ENCODE data around the gene THBD.

Gene THBD

DNA sequence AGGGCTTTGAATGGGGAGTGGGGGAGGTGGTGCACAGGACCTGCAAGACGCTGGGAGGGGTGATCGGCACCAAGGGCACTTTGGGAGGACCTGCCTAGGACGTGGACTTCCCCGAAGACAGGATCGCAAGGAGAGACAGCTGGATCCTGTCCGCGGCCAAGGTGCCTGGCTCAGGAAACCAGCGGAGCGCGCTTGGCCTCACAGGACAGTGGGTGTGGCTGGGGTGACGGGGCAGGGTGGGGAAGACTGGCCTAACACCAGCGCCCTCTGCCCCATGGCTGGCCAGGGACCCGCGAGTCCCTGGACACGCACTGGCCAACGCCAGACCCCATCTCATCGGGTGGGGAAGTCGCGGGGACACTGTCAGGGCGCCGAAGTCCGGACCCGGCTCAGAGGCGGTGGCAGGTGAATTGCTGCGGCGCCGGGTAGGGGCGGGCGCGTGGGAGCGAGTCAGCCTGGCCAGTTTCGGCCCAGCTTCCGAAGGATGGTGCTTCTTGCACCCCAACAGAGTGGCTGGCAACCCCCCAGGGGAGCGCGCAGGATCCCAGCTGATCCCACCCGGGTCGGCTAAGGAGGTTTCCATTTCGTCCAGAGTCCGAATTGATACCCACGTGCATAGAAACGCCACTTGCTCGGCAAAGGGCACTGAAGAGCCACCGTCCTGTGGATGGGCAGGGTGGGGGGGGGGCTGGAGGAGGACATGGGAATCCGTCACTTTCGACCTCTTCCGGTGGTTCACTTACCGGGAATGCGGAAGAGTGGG is 785 bp upstream of the THBD start:
- no peak for DNase-seq (ENCODE audit: low spot score)
- TF ChIP-seq, protein P1, sequence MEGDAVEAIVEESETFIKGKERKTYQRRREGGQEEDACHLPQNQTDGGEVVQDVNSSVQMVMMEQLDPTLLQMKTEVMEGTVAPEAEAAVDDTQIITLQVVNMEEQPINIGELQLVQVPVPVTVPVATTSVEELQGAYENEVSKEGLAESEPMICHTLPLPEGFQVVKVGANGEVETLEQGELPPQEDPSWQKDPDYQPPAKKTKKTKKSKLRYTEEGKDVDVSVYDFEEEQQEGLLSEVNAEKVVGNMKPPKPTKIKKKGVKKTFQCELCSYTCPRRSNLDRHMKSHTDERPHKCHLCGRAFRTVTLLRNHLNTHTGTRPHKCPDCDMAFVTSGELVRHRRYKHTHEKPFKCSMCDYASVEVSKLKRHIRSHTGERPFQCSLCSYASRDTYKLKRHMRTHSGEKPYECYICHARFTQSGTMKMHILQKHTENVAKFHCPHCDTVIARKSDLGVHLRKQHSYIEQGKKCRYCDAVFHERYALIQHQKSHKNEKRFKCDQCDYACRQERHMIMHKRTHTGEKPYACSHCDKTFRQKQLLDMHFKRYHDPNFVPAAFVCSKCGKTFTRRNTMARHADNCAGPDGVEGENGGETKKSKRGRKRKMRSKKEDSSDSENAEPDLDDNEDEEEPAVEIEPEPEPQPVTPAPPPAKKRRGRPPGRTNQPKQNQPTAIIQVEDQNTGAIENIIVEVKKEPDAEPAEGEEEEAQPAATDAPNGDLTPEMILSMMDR (IDR thresholded peaks at IDR 0.05; ENCODE audit: poor library complexity, severe bottlenecking): no peak
- Histone ChIP-seq H3K27me3 (ENCODE audit: insufficient read depth, poor library complexity, severe bottlenecking) (no peaks in the 10 kb centered on the region), H3K4me3 (ENCODE audit: severe bottlenecking) (peak overlapping the region; percentile 42), H3K36me3 (ENCODE audit: low read depth) (peaks cover 23% of the 10 kb centered on the region), H3K27ac (ENCODE audit: poor library complexity, severe bottlenecking) (peak overlapping the region; percentile 66), H3K9me3 (ENCODE audit: severe bottlenecking) (no peaks in the 10 kb centered on the region), H3K4me1 (ENCODE audit: insufficient read depth, poor library complexity, severe bottlenecking) (peaks cover 20% of the 10 kb centered on the region)
- peak; percentile 15 for ATAC-seq (ENCODE audit: low read depth)

DNA sequence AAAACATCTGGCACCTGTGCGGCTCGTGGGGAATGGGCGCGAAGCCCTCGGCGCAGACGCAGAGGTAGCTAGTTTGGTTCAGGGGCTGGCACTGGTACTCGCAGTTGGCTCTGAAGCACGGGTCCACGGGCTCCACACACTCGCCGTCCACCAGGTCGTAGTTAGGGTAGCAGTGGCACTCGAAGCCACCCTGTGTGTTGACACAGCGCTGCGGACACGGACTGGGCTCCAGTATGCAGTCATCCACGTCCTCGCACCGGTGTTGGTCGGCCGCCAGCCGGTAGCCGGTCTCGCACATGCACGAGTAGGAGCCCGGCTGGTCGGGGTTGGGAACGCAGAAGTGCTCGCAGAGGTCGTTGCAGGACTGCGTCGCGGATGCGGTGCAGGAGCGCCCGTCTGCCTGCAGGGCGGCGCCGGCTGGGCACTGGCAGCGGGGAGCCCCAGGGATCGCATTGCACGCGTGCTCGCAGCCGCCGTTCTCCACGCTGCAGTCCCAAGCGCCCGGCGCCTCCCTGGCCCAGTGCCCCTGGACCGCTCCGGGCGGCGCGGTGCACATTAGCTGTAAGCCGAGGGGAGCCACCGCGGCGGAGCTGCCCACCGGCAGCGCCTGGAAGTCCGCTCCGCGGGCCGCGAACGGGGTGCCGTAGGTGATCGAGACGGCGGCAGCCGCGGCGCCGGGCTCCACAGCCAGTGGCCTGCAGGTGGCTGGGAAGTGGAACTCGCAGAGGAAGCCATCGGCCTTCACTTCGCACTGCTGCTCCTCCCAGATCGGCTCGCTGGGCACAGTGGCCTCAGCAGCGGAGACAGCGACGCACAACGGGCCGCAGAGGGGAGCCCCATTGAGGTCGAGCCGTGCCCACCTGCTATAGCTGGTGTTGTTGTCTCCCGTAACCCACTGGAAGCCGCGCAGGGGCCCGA is 930 bp downstream of the THBD start:
- peak overlapping the region; percentile 42 for H3K4me3 ChIP-seq (ENCODE audit: severe bottlenecking)
- peak; percentile 31 for ATAC-seq (ENCODE audit: low read depth)

DNA sequence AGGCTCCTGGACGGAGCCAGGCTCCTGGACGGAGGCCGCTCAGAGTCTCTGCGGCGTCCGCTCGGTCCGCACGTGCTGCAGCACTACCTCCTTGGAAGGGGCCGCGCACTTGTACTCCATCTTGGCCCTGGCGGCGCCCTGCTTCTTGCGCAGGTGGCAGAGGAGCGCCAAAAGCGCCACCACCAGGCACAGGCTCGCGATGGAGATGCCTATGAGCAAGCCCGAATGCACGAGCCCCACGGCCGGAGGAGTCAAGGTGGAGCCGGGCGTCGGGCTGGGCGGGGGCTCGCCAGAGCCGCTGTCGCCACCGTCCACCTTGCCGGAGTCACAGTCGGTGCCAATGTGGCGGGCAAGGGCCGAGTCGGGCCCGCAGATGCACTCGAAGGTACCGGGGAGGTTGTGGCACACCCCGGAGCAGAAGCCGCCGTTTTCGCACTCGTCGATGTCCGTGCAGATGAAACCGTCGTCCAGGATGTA is 1.7 kb downstream of the THBD start:
- Histone ChIP-seq H3K4me3 (ENCODE audit: severe bottlenecking) (peak overlapping the region; percentile 42), H3K36me3 (ENCODE audit: low read depth) (peaks cover 24% of the 10 kb centered on the region), H3K9me3 (ENCODE audit: severe bottlenecking) (no peaks in the 10 kb centered on the region), H3K27ac (ENCODE audit: poor library complexity, severe bottlenecking) (peak overlapping the region; percentile 66), H3K4me1 (ENCODE audit: insufficient read depth, poor library complexity, severe bottlenecking) (peaks cover 22% of the 10 kb centered on the region), H3K27me3 (ENCODE audit: insufficient read depth, poor library complexity, severe bottlenecking) (no peaks in the 10 kb centered on the region)
- no peak for DNase-seq (ENCODE audit: low spot score)
- 0 out of 3 replicates have a peak, but pooled peaks have one; percentile 0 for ATAC-seq (ENCODE audit: low read depth)
- TF ChIP-seq, protein P1 (IDR thresholded peaks at IDR 0.05; ENCODE audit: poor library complexity, severe bottlenecking): no peak

More for the DNA sequence above, 930 bp downstream of the THBD start:
- no peaks in the 10 kb centered on the region for H3K9me3 ChIP-seq (ENCODE audit: severe bottlenecking)
- H3K27ac ChIP-seq (ENCODE audit: poor library complexity, severe bottlenecking): peak overlapping the region; percentile 66
- DNase-seq (ENCODE audit: low spot score): peak; percentile 80
- no peaks in the 10 kb centered on the region for H3K27me3 ChIP-seq (ENCODE audit: insufficient read depth, poor library complexity, severe bottlenecking)
- peaks cover 22% of the 10 kb centered on the region for H3K4me1 ChIP-seq (ENCODE audit: insufficient read depth, poor library complexity, severe bottlenecking)
- TF ChIP-seq, protein P1 (IDR thresholded peaks at IDR 0.05; ENCODE audit: poor library complexity, severe bottlenecking): peak; percentile 70
- peaks cover 24% of the 10 kb centered on the region for H3K36me3 ChIP-seq (ENCODE audit: low read depth)

DNA sequence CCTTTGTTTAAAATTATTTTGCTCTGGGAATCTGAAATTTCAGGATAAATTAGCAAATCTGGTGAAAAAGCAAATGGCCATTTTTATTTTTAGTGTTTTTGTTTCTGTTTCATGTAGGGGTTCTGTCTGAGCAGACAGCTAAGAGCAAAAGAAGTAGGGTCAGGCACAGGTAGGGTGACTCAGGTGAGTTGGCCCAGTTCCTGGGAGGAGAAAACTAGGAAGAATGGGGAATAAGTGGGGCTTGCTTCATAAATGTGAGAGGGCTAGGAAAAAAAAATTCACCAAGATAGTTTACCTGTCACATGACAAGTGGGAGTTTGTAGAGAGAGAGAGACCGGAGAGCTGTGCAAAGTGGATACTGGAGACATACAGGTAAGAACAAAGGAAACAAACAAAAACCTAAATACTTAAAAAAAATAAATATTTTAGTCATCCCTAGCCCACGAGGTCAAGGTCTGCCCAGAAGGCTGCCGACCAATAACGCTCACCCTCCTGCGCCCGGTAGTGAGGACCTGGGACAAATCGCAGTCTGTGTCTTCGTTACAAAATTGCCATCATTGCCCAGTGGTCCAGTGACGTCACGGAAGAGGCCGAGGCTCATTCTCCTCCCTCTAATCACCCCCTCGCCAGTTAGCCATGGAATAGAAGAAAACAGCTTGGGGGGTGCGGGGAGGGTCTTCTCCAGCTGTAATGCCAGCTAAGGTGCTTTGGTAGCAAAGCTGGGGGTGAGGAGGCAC is 2.3 kb downstream of the THBD start:
- Histone ChIP-seq H3K36me3 (ENCODE audit: low read depth) (peaks cover 24% of the 10 kb centered on the region), H3K9me3 (ENCODE audit: severe bottlenecking) (no peaks in the 10 kb centered on the region), H3K4me3 (ENCODE audit: severe bottlenecking) (peak overlapping the region; percentile 42), H3K27ac (ENCODE audit: poor library complexity, severe bottlenecking) (peak overlapping the region; percentile 66), H3K4me1 (ENCODE audit: insufficient read depth, poor library complexity, severe bottlenecking) (peaks cover 22% of the 10 kb centered on the region), H3K27me3 (ENCODE audit: insufficient read depth, poor library complexity, severe bottlenecking) (no peaks in the 10 kb centered on the region)
- DNase-seq (ENCODE audit: low spot score) (no peak), ATAC-seq (ENCODE audit: low read depth) (0 out of 3 replicates have a peak, but pooled peaks have one; percentile 7)
- TF ChIP-seq, protein P1 (IDR thresholded peaks at IDR 0.05; ENCODE audit: poor library complexity, severe bottlenecking): no peak
